ENCODE data around the gene ARHGAP31. TPM values are rescaled to one million over a fixed set of nuclear protein-coding genes. Genes with fewer than 3 reads are reported as not detected.
A peak's percentile ranks its signal among the peaks of the same experiment; 100 is the strongest.
"Not testable (repeated sequence)": the region's sequence is repeated elsewhere in the genome, so short reads cannot be mapped to it uniquely, and the experiment has no call there.

Gene ARHGAP31
- total RNA-seq, 5 donors from 2014 or later (not counting 1 experiment from before 2014, with no cell fraction given), result 2.7 to 5.1 (median 3.4) TPM

DNA sequence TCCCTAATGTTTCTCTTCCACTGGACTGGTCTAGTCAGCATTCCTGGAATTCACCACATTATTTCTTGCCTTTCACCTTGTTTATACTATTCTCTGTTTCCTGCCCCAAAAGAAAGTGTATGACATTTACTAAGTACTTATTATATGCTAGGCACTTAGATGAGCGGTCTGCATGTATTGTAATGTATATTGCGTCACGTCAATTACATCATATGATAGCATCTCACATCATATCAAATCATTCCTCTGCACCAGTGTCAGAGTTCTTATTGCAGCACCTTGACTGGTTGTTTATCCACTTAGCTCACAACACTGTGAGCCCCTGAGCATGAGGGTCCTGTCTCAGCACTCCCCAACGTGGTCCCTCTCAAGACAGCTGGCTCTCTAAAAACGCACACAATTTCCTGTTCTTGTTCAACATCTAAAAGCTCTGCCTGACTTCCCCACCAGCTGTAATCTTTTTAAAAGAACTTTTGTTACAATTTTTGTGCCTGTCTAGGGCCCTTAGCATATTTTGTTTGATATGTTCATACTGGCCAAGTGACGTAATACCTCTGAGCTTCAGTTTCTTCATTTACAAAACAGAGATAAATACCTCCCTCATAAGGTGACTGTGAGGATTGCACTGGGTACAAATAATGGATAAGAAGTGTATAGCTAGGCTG, 58.8 kb downstream of the ARHGAP31 start:
- Histone ChIP-seq H3K4me3 (ENCODE audit: control insufficient read depth in 1 of 2, extremely low read depth in 1 of 2, low read length in 1 of 2) (no peak overlapping the region), H3K27ac (ENCODE audit: low read length) (no peak overlapping the region), H3K4me1 (ENCODE audit: control insufficient read depth in 1 of 2, extremely low read depth in 1 of 2, insufficient read depth in 2 of 2, low read length in 2 of 2) (peaks cover 24 to 38% of the 10 kb centered on the region in 2 experiments), H3K36me3 (ENCODE audit: control insufficient read depth in 2 of 2, extremely low read depth in 1 of 2, insufficient read depth in 1 of 2, low read length in 1 of 2) (no peaks in the 10 kb centered on the region), H3K9me3 (no peaks in the 10 kb centered on the region), H3K27me3 (replicated peaks in 1 of 2; ENCODE audit: control insufficient read depth in 2 of 2, extremely low read depth in 1 of 2, insufficient read depth in 2 of 2, low read length in 1 of 2) (no peaks in the 10 kb centered on the region)
- peak; percentile 46 to 88 (median 62) for ATAC-seq (replicated peaks in 1 of 4)
- Mint-ChIP-seq H3K4me3 (peak overlapping the region in 1 of 3 donors; percentile 43), H3K27ac (peak overlapping the region; percentile 42 to 48), H3K27me3 (no peaks in the 10 kb centered on the region), H3K4me1 (peaks cover 31 to 44% (median 37%) of the 10 kb centered on the region in 3 donors), H3K9me3 (no peaks in the 10 kb centered on the region), H3K36me3 (no peaks in the 10 kb centered on the region)
- peak in 9 of 35 experiments; percentile 3 to 72 (median 14) for DNase-seq
- POLR2A ChIA-PET, result no interaction called here
- WGBS (ENCODE audit: insufficient coverage), result no CpG with 5 or more reads among the region's 6 CpGs
- CTCF ChIA-PET, result interaction anchor here (0.5 to 3.0 kb wide), 36 partner anchors 10 to 747 kb away, joined by 3 to 39 read pairs (median 4); partner anchors contain the start of genes ARHGAP31 (in 2 of the 2), B4GALT4 (in 1 of the 2), IGSF11 (in 1 of the 2) and TEX55 (in 1 of the 2)

DNA sequence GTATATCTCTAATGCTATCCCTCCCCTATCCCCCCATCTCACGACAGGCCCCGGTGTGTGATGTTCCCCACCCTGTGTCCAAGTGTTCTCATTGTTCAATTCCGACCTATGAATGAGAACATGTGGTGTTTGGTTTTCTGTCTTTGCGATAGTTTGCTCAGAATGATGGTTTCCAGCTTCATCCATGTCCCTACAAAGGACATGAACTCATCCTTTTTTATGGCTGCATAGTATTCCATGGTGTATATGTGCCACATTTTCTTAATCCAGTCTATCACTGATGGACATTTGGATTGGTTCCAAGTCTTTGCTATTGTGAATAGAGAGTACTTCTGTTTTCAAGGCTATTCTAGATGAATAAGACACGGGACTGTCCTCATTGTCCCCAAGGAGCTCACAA, 61.4 kb downstream of the ARHGAP31 start:
- not testable (repeated sequence) for H3K9me3 Mint-ChIP-seq

DNA sequence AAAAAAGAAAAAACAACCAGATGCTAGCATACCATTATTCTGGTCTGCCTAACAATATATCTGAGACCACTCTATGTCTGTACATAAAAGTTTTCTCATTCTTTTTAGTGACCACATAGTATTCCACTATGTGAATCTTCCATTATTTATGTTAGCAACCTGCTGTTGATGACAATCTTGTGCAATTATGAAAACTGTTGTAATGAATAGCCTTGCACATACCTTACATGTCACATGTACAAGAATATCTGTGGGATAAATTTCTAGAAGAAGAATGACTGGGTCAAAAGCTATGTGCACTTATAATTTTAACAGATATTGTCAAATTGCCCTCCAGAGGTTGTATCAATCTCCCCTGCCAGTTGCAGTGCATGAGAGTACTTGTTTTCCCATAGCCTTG, 62.5 kb downstream of the ARHGAP31 start:
- DNase-seq (no peak), ATAC-seq (replicated peaks in 1 of 4) (no peak)
- Histone ChIP-seq H3K9me3 (no peaks in the 10 kb centered on the region), H3K27ac (ENCODE audit: low read length) (no peak overlapping the region), H3K4me3 (ENCODE audit: control insufficient read depth in 1 of 2, extremely low read depth in 1 of 2, low read length in 1 of 2) (no peak overlapping the region), H3K36me3 (ENCODE audit: control insufficient read depth in 2 of 2, extremely low read depth in 1 of 2, insufficient read depth in 1 of 2, low read length in 1 of 2) (no peaks in the 10 kb centered on the region), H3K4me1 (ENCODE audit: control insufficient read depth in 1 of 2, extremely low read depth in 1 of 2, insufficient read depth in 2 of 2, low read length in 2 of 2) (peaks cover 23 to 25% of the 10 kb centered on the region in 2 experiments), H3K27me3 (replicated peaks in 1 of 2; ENCODE audit: control insufficient read depth in 2 of 2, extremely low read depth in 1 of 2, insufficient read depth in 2 of 2, low read length in 1 of 2) (no peaks in the 10 kb centered on the region)
- ChIA-PET POLR2A (no interaction called here), CTCF (interaction anchor here in 1 of 2 donors (0.7 kb wide), 1 partner anchor 15 kb away, joined by 3 read pairs; no protein-coding TSS in a partner anchor)
- no peaks in the 10 kb centered on the region for H3K27me3 Mint-ChIP-seq
- no peak overlapping the region for H3K27ac Mint-ChIP-seq
- no peaks in the 10 kb centered on the region for H3K9me3 Mint-ChIP-seq
- H3K4me3 Mint-ChIP-seq, result no peak overlapping the region
- no peaks in the 10 kb centered on the region for H3K36me3 Mint-ChIP-seq
- peaks cover 19 to 21% (median 20%) of the 10 kb centered on the region in 3 donors for H3K4me1 Mint-ChIP-seq

More for the DNA sequence above, 61.4 kb downstream of the ARHGAP31 start:
- H3K27me3 ChIP-seq (replicated peaks in 1 of 2; ENCODE audit: control insufficient read depth in 2 of 2, extremely low read depth in 1 of 2, insufficient read depth in 2 of 2, low read length in 1 of 2); H3K4me3 Mint-ChIP-seq; H3K9me3 ChIP-seq; CTCF ChIA-PET; H3K27me3 Mint-ChIP-seq; POLR2A ChIA-PET; H3K27ac Mint-ChIP-seq; H3K4me3 ChIP-seq (ENCODE audit: control insufficient read depth in 1 of 2, extremely low read depth in 1 of 2, low read length in 1 of 2); ATAC-seq (replicated peaks in 1 of 4); DNase-seq; H3K36me3 Mint-ChIP-seq; H3K27ac ChIP-seq (ENCODE audit: low read length); H3K36me3 ChIP-seq (ENCODE audit: control insufficient read depth in 2 of 2, extremely low read depth in 1 of 2, insufficient read depth in 1 of 2, low read length in 1 of 2): not testable (repeated sequence)
- H3K4me1 Mint-ChIP-seq, result peaks cover 22 to 31% (median 29%) of the 10 kb centered on the region in 3 donors
- no CpG with 5 or more reads among the region's 5 CpGs for WGBS (ENCODE audit: insufficient coverage)
- H3K4me1 ChIP-seq (ENCODE audit: control insufficient read depth in 1 of 2, extremely low read depth in 1 of 2, insufficient read depth in 2 of 2, low read length in 2 of 2), result peaks cover 24 to 34% of the 10 kb centered on the region in 2 experiments

DNA sequence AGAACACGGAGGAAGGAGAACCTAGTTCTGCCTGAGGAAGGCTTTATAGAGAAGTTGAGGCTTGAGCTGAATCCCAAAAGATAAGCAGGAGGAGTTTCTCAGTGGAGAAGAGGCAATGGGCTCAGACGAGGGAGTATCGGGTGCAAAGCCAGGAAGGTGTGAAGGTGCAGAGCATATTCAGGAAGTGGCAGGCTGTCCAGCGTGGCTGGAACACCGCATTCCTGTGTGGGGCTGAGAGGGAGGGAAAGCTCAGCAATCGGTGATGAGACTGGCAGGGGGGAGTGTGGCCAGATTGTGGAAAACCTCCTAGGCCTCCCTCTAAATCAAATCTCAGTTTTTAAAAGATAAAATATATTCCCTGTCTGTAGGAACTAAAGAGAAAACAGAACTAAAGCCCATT, 63.0 kb downstream of the ARHGAP31 start:
- no peaks in the 10 kb centered on the region for H3K27me3 Mint-ChIP-seq
- H3K36me3 ChIP-seq (ENCODE audit: control insufficient read depth in 2 of 2, extremely low read depth in 1 of 2, insufficient read depth in 1 of 2, low read length in 1 of 2), result no peaks in the 10 kb centered on the region
- H3K4me3 Mint-ChIP-seq, result no peak overlapping the region
- no peaks in the 10 kb centered on the region for H3K9me3 ChIP-seq
- DNase-seq, result no peak
- H3K27ac Mint-ChIP-seq, result no peak overlapping the region
- CTCF ChIA-PET, result no interaction called here
- H3K4me3 ChIP-seq (ENCODE audit: control insufficient read depth in 1 of 2, extremely low read depth in 1 of 2, low read length in 1 of 2), result no peak overlapping the region
- ATAC-seq (replicated peaks in 1 of 4), result no peak
- POLR2A ChIA-PET, result no interaction called here
- 88% methylated on average over 5 of the region's 6 CpGs for WGBS (ENCODE audit: insufficient coverage)
- H3K27me3 ChIP-seq (replicated peaks in 1 of 2; ENCODE audit: control insufficient read depth in 2 of 2, extremely low read depth in 1 of 2, insufficient read depth in 2 of 2, low read length in 1 of 2), result no peaks in the 10 kb centered on the region
- no peaks in the 10 kb centered on the region for H3K9me3 Mint-ChIP-seq
- H3K36me3 Mint-ChIP-seq, result no peaks in the 10 kb centered on the region
- H3K4me1 Mint-ChIP-seq, result peaks cover 14 to 15% (median 15%) of the 10 kb centered on the region in 3 donors
- H3K4me1 ChIP-seq (ENCODE audit: control insufficient read depth in 1 of 2, extremely low read depth in 1 of 2, insufficient read depth in 2 of 2, low read length in 2 of 2), result peaks cover 17 to 19% of the 10 kb centered on the region in 2 experiments
- no peak overlapping the region for H3K27ac ChIP-seq (ENCODE audit: low read length)

DNA sequence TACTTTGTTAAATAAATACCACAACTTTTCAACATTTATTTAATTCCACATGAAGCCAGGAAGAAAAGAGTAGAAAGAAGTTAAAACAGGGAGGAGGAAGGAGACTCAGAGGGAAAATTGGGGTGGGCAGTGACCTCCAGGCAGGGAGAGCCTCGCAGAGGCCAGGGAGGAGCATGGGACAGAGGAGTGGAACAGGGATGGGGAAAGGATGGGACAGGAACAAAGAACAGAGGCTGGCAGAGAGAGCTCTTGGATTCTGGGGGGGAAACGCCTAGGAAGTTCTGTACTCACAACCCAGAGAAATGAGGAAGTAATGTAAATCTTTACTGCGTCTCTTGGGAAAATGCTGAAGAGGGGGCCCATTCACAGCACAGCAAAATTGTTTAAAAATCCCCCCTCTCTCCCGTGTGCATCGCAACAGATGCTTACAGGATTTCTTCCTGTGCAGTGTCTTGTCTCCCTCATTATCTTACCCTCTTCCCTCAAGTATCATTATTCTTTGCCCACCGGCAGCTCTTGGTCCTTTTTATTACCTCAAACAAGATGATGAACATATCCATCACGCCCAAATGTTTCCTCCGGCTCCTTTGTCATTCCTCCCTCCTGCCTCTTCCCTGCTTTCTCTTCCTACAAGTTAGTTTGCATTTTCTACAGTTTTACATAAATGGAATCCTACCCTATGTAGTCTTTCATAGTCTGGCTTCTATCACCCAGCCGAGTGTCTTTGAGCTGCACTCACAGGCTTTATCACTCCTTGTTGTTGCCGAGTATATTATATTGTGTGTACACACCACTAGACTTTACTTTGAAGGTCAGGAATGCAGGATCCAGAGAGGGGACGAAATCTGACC, 65.5 kb downstream of the ARHGAP31 start:
- WGBS (ENCODE audit: insufficient coverage), result 78% methylated on average over 6 of the region's 11 CpGs
- ATAC-seq (replicated peaks in 1 of 4), result no peak
- Histone ChIP-seq H3K4me3 (ENCODE audit: control insufficient read depth in 1 of 2, extremely low read depth in 1 of 2, low read length in 1 of 2) (no peak overlapping the region), H3K9me3 (no peaks in the 10 kb centered on the region), H3K27ac (ENCODE audit: low read length) (no peak overlapping the region), H3K4me1 (ENCODE audit: control insufficient read depth in 1 of 2, extremely low read depth in 1 of 2, insufficient read depth in 2 of 2, low read length in 2 of 2) (no peaks in the 10 kb centered on the region), H3K36me3 (ENCODE audit: control insufficient read depth in 2 of 2, extremely low read depth in 1 of 2, insufficient read depth in 1 of 2, low read length in 1 of 2) (no peaks in the 10 kb centered on the region), H3K27me3 (replicated peaks in 1 of 2; ENCODE audit: control insufficient read depth in 2 of 2, extremely low read depth in 1 of 2, insufficient read depth in 2 of 2, low read length in 1 of 2) (no peaks in the 10 kb centered on the region)
- Mint-ChIP-seq H3K4me3 (no peak overlapping the region), H3K36me3 (no peaks in the 10 kb centered on the region), H3K27me3 (no peaks in the 10 kb centered on the region), H3K27ac (no peak overlapping the region), H3K4me1 (peaks cover 0 to 3% (median 2%) of the 10 kb centered on the region in 3 donors), H3K9me3 (no peaks in the 10 kb centered on the region)
- POLR2A ChIA-PET, result interaction anchor here in 1 of 2 donors (0.7 kb wide), 1 partner anchor 66 kb away, joined by 3 read pairs; no protein-coding TSS in a partner anchor
- CTCF ChIA-PET, result interaction anchor here (0.6 kb wide), 3 partner anchors 62 to 99 kb away, joined by 3 to 4 read pairs (median 4); no protein-coding TSS in a partner anchor
- DNase-seq, result no peak

DNA sequence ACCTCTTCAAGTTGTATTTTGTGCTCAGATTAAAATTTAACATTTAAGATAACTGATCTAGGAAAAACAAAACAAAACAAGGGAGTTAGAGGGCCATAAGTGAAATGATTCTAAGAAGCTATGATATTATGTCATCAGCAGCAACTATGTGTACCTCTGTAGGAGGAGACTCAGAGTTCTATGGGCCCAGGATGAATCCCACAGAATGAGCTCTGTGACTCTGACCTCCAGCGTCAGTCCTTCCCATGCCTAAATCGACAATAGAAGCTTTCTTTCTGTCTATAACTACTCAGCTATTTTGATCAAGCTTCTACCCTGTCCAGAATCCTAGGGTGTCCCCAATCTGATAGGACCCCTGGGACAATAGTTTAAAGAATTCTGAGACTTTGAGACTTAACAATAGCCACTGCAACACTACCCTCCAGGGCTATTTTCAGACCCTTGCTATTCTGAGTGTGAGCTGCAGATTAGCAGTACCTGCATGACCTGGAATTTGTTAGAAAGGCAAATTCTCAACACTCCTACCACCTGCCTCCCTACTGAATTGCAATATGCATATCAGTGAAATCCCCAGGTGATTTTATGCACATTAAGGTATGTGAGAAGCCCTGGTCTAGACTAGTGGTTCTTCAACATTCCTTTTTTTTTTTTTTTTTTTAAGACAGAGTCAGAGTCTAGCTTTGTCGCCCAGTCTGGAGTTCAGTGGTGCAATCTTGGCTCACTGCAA, 66.7 kb downstream of the ARHGAP31 start:
- peaks cover 0 to 2% of the 10 kb centered on the region in 2 donors for H3K36me3 ChIP-seq (ENCODE audit: control insufficient read depth in 2 of 2, extremely low read depth in 1 of 2, insufficient read depth in 1 of 2, low read length in 1 of 2)
- Mint-ChIP-seq H3K9me3 (no peaks in the 10 kb centered on the region), H3K27me3 (no peaks in the 10 kb centered on the region), H3K4me3 (no peak overlapping the region), H3K27ac (no peak overlapping the region), H3K36me3 (peaks cover 7% of the 10 kb centered on the region), H3K4me1 (peaks cover 0 to 3% (median 2%) of the 10 kb centered on the region in 3 donors)
- no peaks in the 10 kb centered on the region for H3K4me1 ChIP-seq (ENCODE audit: control insufficient read depth in 1 of 2, extremely low read depth in 1 of 2, insufficient read depth in 2 of 2, low read length in 2 of 2)
- no peak overlapping the region for H3K27ac ChIP-seq (ENCODE audit: low read length)
- ChIA-PET CTCF (interaction anchor here in 1 of 2 donors (0.6 kb wide), 1 partner anchor 451 kb away, joined by 3 read pairs; no protein-coding TSS in a partner anchor), POLR2A (interaction anchor here in 1 of 2 donors (0.6 to 0.7 kb wide), 2 partner anchors 42 to 67 kb away, joined by 3 read pairs; no protein-coding TSS in a partner anchor)
- ATAC-seq (replicated peaks in 1 of 4) (no peak), DNase-seq (no peak)
- H3K27me3 ChIP-seq (replicated peaks in 1 of 2; ENCODE audit: control insufficient read depth in 2 of 2, extremely low read depth in 1 of 2, insufficient read depth in 2 of 2, low read length in 1 of 2), result no peaks in the 10 kb centered on the region
- 88% methylated on average over 3 of the region's 3 CpGs for WGBS (ENCODE audit: insufficient coverage)
- no peak overlapping the region for H3K4me3 ChIP-seq (ENCODE audit: control insufficient read depth in 1 of 2, extremely low read depth in 1 of 2, low read length in 1 of 2)
- no peaks in the 10 kb centered on the region for H3K9me3 ChIP-seq

Measured in T-cell (primary cell).